HepG2 (cell line): ENCODE data around the gene ZNF91. TPM values are rescaled to one million over a fixed set of nuclear protein-coding genes. Genes with fewer than 3 reads are reported as not detected.

ENCODE experiments used
- AHR ChIP-seq: IDR thresholded peaks from 2 replicates; pipeline ENCODE4 v1.6.1; 2018; ENCODE audit warnings: missing genetic modification reagents, missing compliant biosample characterization
- HIC2 ChIP-seq: sonication (generic); formaldehyde crosslinking; IDR thresholded peaks from 2 replicates; pipeline ENCODE4 v1.9.0; 2022; ENCODE audit warnings: low read depth, missing genetic modification reagents
- HNRNPK ChIP-seq: fragments of 200-400 bp; formaldehyde crosslinking; IDR thresholded peaks from 2 replicates; pipeline ENCODE4 v1.6.1; 2018; ENCODE audit warnings: low read length, low read depth, moderate library complexity, mild to moderate bottlenecking; ENCODE audit not compliant: poor library complexity, severe bottlenecking
- MLX ChIP-seq: IDR thresholded peaks from 2 replicates; pipeline ENCODE4 v1.6.1; 2016
- TFDP2 ChIP-seq: sonication (generic); formaldehyde crosslinking; IDR thresholded peaks from 2 replicates; pipeline ENCODE4 v1.4.0; 2020; ENCODE audit warnings: missing genetic modification reagents
- THAP11 ChIP-seq: IDR thresholded peaks from 2 replicates; pipeline ENCODE4 v1.6.1; 2016; ENCODE audit warnings: missing biosample characterization, missing genetic modification reagents
- ZBTB1 ChIP-seq: sonication (generic); formaldehyde crosslinking; IDR thresholded peaks from 2 replicates; pipeline ENCODE4 v1.4.0; 2020; ENCODE audit warnings: missing genetic modification reagents, borderline replicate concordance
- ZNF292 ChIP-seq: sonication (generic); formaldehyde crosslinking; IDR thresholded peaks from 2 replicates; pipeline ENCODE4 v1.8.1; 2022; ENCODE audit warnings: mild to moderate bottlenecking, low read depth, missing genetic modification reagents, borderline replicate concordance
- ZNF333 ChIP-seq: sonication (generic); formaldehyde crosslinking; IDR thresholded peaks from 2 replicates; pipeline ENCODE4 v1.4.0; 2020; ENCODE audit warnings: mild to moderate bottlenecking, missing genetic modification reagents, borderline replicate concordance
- ZNF773 ChIP-seq: sonication (generic); formaldehyde crosslinking; IDR thresholded peaks from 2 replicates; pipeline ENCODE4 v1.4.0; 2020; ENCODE audit warnings: missing genetic modification reagents, borderline replicate concordance
- polyA plus RNA-seq, 8 experiments: library from polyadenylated mRNA; depleted of rRNA in 3 of 8; stranded (reverse) in 7 of 8; unstranded in 1 of 8; fragments of >200 nt; fragmentation: Illumina TruSeq in 4 of 8; extraction: Trizol in 4 of 8; gene quantifications; 2 replicates each; pipeline versions ENCODE4 v1.2.1 to v1.2.3, GENCODE V29; 2011 to 2016; ENCODE audit warnings: low read depth in 4 of 8, missing spikeins in 1 of 8, mixed read lengths in 1 of 8; ENCODE audit not compliant: insufficient read depth in 1 of 8
- total RNA-seq, 5 experiments: library from RNA; depleted of rRNA; stranded (reverse); fragments of >200 nt; fragmentation: Illumina TruSeq; extraction: Trizol; gene quantifications; 2 replicates each; pipeline ENCODE4 v1.2.3, GENCODE V29; 2016; ENCODE audit warnings: low read depth in 1 of 5
- TF ChIP-seq, protein P1 (sequence below): sonication (generic); formaldehyde crosslinking; IDR thresholded peaks from 2 replicates; pipeline ENCODE4; 2020; ENCODE audit warnings: missing genetic modification reagents, mild to moderate bottlenecking, borderline replicate concordance
- TF ChIP-seq, protein P2 (sequence below): sonication (generic); formaldehyde crosslinking; IDR thresholded peaks from 2 replicates; pipeline ENCODE4 v1.4.0; 2020; ENCODE audit warnings: missing genetic modification reagents; ENCODE audit errors: not compliant biosample characterization
- TF ChIP-seq, protein P3 (sequence below): sonication (generic); formaldehyde crosslinking; IDR thresholded peaks from 2 replicates; pipeline ENCODE4 v1.8.1; 2023; ENCODE audit warnings: mild to moderate bottlenecking, inconsistent platforms, moderate library complexity, missing genetic modification reagents, borderline replicate concordance
- TF ChIP-seq, protein P4 (sequence below): sonication (generic); formaldehyde crosslinking; IDR thresholded peaks from 2 replicates; pipeline ENCODE4 v1.4.0; 2020; ENCODE audit warnings: missing genetic modification reagents

ZNF91 gene
- total and polyA plus RNA-seq, 2 of the 13 experiments (the other 11 are each of a cell fraction or from before 2014, with no cell fraction given) = 19.4 to 21.5 TPM

GRCh38 chr19:23395041-23395721 is at the start of gene ZNF91 (continued):
- TF ChIP-seq, protein P1, sequence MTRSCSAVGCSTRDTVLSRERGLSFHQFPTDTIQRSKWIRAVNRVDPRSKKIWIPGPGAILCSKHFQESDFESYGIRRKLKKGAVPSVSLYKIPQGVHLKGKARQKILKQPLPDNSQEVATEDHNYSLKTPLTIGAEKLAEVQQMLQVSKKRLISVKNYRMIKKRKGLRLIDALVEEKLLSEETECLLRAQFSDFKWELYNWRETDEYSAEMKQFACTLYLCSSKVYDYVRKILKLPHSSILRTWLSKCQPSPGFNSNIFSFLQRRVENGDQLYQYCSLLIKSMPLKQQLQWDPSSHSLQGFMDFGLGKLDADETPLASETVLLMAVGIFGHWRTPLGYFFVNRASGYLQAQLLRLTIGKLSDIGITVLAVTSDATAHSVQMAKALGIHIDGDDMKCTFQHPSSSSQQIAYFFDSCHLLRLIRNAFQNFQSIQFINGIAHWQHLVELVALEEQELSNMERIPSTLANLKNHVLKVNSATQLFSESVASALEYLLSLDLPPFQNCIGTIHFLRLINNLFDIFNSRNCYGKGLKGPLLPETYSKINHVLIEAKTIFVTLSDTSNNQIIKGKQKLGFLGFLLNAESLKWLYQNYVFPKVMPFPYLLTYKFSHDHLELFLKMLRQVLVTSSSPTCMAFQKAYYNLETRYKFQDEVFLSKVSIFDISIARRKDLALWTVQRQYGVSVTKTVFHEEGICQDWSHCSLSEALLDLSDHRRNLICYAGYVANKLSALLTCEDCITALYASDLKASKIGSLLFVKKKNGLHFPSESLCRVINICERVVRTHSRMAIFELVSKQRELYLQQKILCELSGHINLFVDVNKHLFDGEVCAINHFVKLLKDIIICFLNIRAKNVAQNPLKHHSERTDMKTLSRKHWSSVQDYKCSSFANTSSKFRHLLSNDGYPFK (CRISPR knock-in tag) = peak; percentile 74
- no peak for TF ChIP-seq ZBTB1 (CRISPR knock-in tag)
- no peak for TF ChIP-seq ZNF333 (CRISPR knock-in tag)
- TF ChIP-seq THAP11 (CRISPR knock-in tag) = peak; percentile 75
- TF ChIP-seq HIC2 (CRISPR knock-in tag) = no peak
- peak; percentile 88 for TF ChIP-seq ZNF292 (CRISPR knock-in tag)
- TF ChIP-seq AHR (CRISPR knock-in tag) = no peak
- TF ChIP-seq ZNF773 = 0 out of 2 replicates have a peak, but pooled peaks have one; percentile 22
- TF ChIP-seq, protein P2, sequence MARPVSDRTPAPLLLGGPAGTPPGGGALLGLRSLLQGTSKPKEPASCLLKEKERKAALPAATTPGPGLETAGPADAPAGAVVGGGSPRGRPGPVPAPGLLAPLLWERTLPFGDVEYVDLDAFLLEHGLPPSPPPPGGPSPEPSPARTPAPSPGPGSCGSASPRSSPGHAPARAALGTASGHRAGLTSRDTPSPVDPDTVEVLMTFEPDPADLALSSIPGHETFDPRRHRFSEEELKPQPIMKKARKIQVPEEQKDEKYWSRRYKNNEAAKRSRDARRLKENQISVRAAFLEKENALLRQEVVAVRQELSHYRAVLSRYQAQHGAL (CRISPR knock-in tag) = no peak
- TF ChIP-seq TFDP2 (CRISPR knock-in tag) = 0 out of 2 replicates have a peak, but pooled peaks have one; percentile 31
- TF ChIP-seq, protein P3, sequence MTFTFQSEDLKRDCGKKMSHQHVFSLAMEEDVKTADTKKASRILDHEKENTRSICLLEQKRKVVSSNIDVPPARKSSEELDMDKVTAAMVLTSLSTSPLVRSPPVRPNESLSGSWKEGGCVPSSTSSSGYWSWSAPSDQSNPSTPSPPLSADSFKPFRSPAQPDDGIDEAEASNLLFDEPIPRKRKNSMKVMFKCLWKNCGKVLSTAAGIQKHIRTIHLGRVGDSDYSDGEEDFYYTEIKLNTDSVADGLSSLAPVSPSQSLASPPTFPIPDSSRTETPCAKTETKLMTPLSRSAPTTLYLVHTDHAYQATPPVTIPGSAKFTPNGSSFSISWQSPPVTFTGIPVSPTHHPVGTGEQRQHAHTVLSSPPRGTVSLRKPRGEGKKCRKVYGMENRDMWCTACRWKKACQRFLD = peak; percentile 35; the same call in 1 of the 2 replicates
- TF ChIP-seq HNRNPK = no peak
- TF ChIP-seq, protein P4, sequence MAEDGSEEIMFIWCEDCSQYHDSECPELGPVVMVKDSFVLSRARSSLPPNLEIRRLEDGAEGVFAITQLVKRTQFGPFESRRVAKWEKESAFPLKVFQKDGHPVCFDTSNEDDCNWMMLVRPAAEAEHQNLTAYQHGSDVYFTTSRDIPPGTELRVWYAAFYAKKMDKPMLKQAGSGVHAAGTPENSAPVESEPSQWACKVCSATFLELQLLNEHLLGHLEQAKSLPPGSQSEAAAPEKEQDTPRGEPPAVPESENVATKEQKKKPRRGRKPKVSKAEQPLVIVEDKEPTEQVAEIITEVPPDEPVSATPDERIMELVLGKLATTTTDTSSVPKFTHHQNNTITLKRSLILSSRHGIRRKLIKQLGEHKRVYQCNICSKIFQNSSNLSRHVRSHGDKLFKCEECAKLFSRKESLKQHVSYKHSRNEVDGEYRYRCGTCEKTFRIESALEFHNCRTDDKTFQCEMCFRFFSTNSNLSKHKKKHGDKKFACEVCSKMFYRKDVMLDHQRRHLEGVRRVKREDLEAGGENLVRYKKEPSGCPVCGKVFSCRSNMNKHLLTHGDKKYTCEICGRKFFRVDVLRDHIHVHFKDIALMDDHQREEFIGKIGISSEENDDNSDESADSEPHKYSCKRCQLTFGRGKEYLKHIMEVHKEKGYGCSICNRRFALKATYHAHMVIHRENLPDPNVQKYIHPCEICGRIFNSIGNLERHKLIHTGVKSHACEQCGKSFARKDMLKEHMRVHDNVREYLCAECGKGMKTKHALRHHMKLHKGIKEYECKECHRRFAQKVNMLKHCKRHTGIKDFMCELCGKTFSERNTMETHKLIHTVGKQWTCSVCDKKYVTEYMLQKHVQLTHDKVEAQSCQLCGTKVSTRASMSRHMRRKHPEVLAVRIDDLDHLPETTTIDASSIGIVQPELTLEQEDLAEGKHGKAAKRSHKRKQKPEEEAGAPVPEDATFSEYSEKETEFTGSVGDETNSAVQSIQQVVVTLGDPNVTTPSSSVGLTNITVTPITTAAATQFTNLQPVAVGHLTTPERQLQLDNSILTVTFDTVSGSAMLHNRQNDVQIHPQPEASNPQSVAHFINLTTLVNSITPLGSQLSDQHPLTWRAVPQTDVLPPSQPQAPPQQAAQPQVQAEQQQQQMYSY = 0 out of 2 replicates have a peak, but pooled peaks have one; percentile 16
- TF ChIP-seq MLX = no peak
